ENCODE results near the gene HSD17B3.
"Not testable (repeated sequence)": the region's sequence is repeated elsewhere in the genome, so short reads cannot be mapped to it uniquely, and the experiment has no call there.

HSD17B3 gene

GRCh38 chr9:96199006-96199405, 103.0 kb downstream of the HSD17B3 start:
- FAIRE-seq, result no peak
- no peak for DNase-seq (ENCODE audit: low spot score)

- DNase-seq (ENCODE audit: low spot score) (no peak), FAIRE-seq (no peak)
Observed at GRCh38 chr9:96195541-96195940, 106.4 kb downstream of the HSD17B3 start.

- DNase-seq (ENCODE audit: low spot score), result peak; percentile 44
- no peak for FAIRE-seq
Observed at GRCh38 chr9:96193236-96193755, 108.7 kb downstream of the HSD17B3 start.

GRCh38 chr9:96192710-96193109, 109.3 kb downstream of the HSD17B3 start:
- no peak for FAIRE-seq
- DNase-seq (ENCODE audit: low spot score), result no peak

GRCh38 chr9:96189995-96190394, 112.0 kb downstream of the HSD17B3 start:
- DNase-seq (ENCODE audit: low spot score), result no peak
- FAIRE-seq, result no peak

- DNase-seq (ENCODE audit: low spot score), result not testable (repeated sequence)
Observed at GRCh38 chr9:96189581-96189980, 112.4 kb downstream of the HSD17B3 start.

GRCh38 chr9:96188571-96188970, 113.4 kb downstream of the HSD17B3 start:
- DNase-seq (ENCODE audit: low spot score) (no peak), FAIRE-seq (no peak)

More at GRCh38 chr9:96189581-96189980, 112.4 kb downstream of the HSD17B3 start:
- not testable (repeated sequence) for FAIRE-seq

GRCh38 chr9:96187151-96187555, 114.8 kb downstream of the HSD17B3 start:
- FAIRE-seq (no peak), DNase-seq (ENCODE audit: low spot score) (no peak)

- DNase-seq (ENCODE audit: low spot score) (peak; percentile 72), FAIRE-seq (no peak)
Observed at GRCh38 chr9:96186591-96187011, 115.4 kb downstream of the HSD17B3 start.

- FAIRE-seq (no peak), DNase-seq (ENCODE audit: low spot score) (no peak)
Observed at GRCh38 chr9:96185518-96186156, 116.3 kb downstream of the HSD17B3 start.

Measured in urothelium cell line (cell line).